ENCODE measurements around the gene BACE2.

Gene BACE2

DNA sequence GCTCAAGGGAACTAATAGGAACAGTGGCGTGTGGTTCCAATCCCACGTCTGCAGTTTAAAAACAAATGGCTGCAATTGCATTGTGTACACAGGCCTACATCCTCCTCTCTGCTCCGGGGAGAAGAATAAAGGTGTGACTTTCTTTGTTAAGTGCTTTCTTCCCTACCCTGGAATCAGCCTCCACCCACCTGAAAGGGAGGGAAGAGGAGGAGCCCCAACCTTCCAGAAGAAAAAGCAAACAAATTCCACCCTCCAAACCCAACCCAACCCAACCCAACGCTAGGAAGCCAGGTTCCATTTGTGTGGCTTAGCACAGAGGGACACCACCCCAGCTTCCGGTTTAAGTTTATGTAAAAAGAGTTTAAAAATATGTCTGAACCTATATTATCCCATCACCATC, 11.8 kb upstream of the BACE2 start:
- TF ChIP-seq JUND (IDR thresholded peaks at IDR 0.05; ENCODE audit: low read depth), result no peak
- in situ Hi-C loops (cut with HindIII; ENCODE audit: low pct_unique_long_range_greater_than_20kb, low sequenced_read_pairs), result no loop called here
- DNase-seq (ENCODE audit: low read depth in 1 of 2, low spot score in 1 of 2), result no peak

DNA sequence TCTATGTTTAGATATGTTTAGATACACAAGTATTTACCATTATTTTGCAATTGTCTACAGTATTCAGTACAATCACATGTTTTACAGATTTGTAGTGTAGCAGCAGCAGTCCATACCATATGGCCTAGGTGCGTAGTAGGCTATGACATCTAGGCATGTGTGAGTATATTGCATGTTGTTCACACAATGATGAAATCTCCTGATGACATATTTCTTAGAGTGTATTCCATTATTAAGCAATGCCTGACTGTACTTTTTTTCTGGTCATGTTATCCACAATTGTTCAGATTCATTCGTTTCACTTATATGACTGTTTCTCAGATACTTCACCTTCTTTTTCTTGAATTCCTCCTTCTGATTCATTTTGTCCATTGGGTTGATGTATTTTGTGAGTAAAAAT, 9.9 kb upstream of the BACE2 start:
- TF ChIP-seq JUND (IDR thresholded peaks at IDR 0.05; ENCODE audit: low read depth), result no peak
- in situ Hi-C loops (cut with HindIII; ENCODE audit: low pct_unique_long_range_greater_than_20kb, low sequenced_read_pairs), result no loop called here
- no peak for DNase-seq (ENCODE audit: low read depth in 1 of 2, low spot score in 1 of 2)

GRCh38 chr21:41160036-41160435, 7.9 kb upstream of the BACE2 start:
- DNase-seq (ENCODE audit: low read depth in 1 of 2, low spot score in 1 of 2), result no peak
- in situ Hi-C loops (cut with HindIII; ENCODE audit: low pct_unique_long_range_greater_than_20kb, low sequenced_read_pairs), result no loop called here
- TF ChIP-seq JUND (IDR thresholded peaks at IDR 0.05; ENCODE audit: low read depth), result no peak

GRCh38 chr21:41161428-41161827, 6.5 kb upstream of the BACE2 start:
- in situ Hi-C loops (cut with HindIII; ENCODE audit: low pct_unique_long_range_greater_than_20kb, low sequenced_read_pairs), result no loop called here
- TF ChIP-seq JUND (IDR thresholded peaks at IDR 0.05; ENCODE audit: low read depth), result no peak
- DNase-seq (ENCODE audit: low read depth in 1 of 2, low spot score in 1 of 2), result no peak

DNA sequence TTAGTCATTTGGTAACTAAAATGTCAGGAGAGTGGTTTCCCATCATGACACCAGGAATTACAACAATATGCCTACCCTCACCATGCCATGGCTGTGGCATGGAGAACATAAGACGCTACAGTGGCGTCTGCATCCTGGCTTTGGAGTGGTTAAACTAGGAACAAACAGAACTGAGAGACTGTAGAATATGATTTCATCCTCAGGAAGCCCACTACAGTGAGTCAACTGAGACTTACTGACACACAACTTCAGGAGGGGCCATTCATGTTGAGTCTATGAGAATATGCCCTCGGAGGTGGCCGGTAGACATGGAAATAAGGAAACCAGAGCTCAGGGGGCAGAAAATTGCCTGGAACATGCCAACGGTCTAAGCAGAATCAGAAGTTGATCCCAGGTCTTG, 5.9 kb upstream of the BACE2 start:
- TF ChIP-seq JUND (IDR thresholded peaks at IDR 0.05; ENCODE audit: low read depth), result no peak
- in situ Hi-C loops (cut with HindIII; ENCODE audit: low pct_unique_long_range_greater_than_20kb, low sequenced_read_pairs), result no loop called here
- DNase-seq (ENCODE audit: low read depth in 1 of 2, low spot score in 1 of 2), result no peak

GRCh38 chr21:41163091-41163490, 4.9 kb upstream of the BACE2 start:
- in situ Hi-C loops (cut with HindIII; ENCODE audit: low pct_unique_long_range_greater_than_20kb, low sequenced_read_pairs), result no loop called here
- no peak for DNase-seq (ENCODE audit: low read depth in 1 of 2, low spot score in 1 of 2)
- no peak for TF ChIP-seq JUND (IDR thresholded peaks at IDR 0.05; ENCODE audit: low read depth)

DNA sequence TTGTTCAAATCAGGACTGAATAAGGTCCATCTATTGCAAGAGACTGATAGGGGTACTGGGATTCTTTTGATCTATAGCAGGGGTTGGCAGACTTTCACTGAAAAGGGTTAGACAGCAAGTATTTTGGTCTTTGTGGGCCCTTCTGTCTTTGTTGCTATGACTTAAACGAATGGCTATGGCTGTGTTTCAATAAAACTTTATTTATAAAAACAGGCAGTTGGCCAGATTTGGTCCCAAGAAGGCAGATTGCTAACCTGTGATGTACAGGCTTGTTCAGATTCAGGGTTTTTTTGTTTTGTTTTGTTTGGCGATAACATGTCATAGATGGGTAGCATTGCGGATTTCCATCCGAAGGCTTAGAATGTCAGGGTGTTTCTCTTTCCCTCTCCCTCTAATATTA, 3.9 kb upstream of the BACE2 start:
- in situ Hi-C loops (cut with HindIII; ENCODE audit: low pct_unique_long_range_greater_than_20kb, low sequenced_read_pairs), result no loop called here
- TF ChIP-seq JUND (IDR thresholded peaks at IDR 0.05; ENCODE audit: low read depth), result no peak
- no peak for DNase-seq (ENCODE audit: low read depth in 1 of 2, low spot score in 1 of 2)

GRCh38 chr21:41164981-41165655, 2.8 kb upstream of the BACE2 start:
- in situ Hi-C loops (cut with HindIII; ENCODE audit: low pct_unique_long_range_greater_than_20kb, low sequenced_read_pairs), result no loop called here
- DNase-seq (ENCODE audit: low read depth in 1 of 2, low spot score in 1 of 2), result no peak
- no peak for TF ChIP-seq JUND (IDR thresholded peaks at IDR 0.05; ENCODE audit: low read depth)

GRCh38 chr21:41166884-41167283, 1.1 kb upstream of the BACE2 start:
- in situ Hi-C loops (cut with HindIII; ENCODE audit: low pct_unique_long_range_greater_than_20kb, low sequenced_read_pairs), result no loop called here
- no peak for DNase-seq (ENCODE audit: low read depth in 1 of 2, low spot score in 1 of 2)
- TF ChIP-seq JUND (IDR thresholded peaks at IDR 0.05; ENCODE audit: low read depth), result no peak

- no peak for TF ChIP-seq JUND (IDR thresholded peaks at IDR 0.05; ENCODE audit: low read depth)
- peak; percentile 54 to 64 for DNase-seq (ENCODE audit: low read depth in 1 of 2, low spot score in 1 of 2)
- in situ Hi-C loops (cut with HindIII; ENCODE audit: low pct_unique_long_range_greater_than_20kb, low sequenced_read_pairs), result no loop called here
These were observed 664 bp downstream of the BACE2 start for GRCh38 chr21:41168391-41169257.

- TF ChIP-seq JUND (IDR thresholded peaks at IDR 0.05; ENCODE audit: low read depth), result no peak
- DNase-seq (ENCODE audit: low read depth in 1 of 2, low spot score in 1 of 2), result no peak
- in situ Hi-C loops (cut with HindIII; ENCODE audit: low pct_unique_long_range_greater_than_20kb, low sequenced_read_pairs), result no loop called here
These were observed 1.3 kb downstream of the BACE2 start for GRCh38 chr21:41169258-41169576.

DNA sequence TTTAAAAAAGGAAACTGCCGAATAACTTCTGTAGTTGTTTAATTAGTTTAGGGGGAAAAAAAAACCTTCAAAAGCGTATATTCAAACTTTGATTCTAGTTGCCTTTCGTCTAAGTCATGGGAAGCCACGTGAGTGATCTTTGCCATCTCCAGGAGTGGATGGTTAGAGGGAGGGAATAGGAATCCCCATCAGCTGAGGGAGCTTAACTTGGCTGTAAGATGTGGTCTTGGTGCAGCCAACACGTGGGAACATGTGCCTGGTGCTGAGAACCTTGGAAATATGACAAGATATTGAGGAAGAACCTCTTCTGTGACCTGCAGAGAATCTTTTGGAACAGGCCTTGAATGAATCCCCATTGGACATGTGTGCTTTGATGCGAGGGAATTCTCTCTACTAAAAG, 1.7 kb downstream of the BACE2 start:
- DNase-seq (ENCODE audit: low read depth in 1 of 2, low spot score in 1 of 2), result no peak
- in situ Hi-C loops (cut with HindIII; ENCODE audit: low pct_unique_long_range_greater_than_20kb, low sequenced_read_pairs), result no loop called here
- TF ChIP-seq JUND (IDR thresholded peaks at IDR 0.05; ENCODE audit: low read depth), result no peak

DNA sequence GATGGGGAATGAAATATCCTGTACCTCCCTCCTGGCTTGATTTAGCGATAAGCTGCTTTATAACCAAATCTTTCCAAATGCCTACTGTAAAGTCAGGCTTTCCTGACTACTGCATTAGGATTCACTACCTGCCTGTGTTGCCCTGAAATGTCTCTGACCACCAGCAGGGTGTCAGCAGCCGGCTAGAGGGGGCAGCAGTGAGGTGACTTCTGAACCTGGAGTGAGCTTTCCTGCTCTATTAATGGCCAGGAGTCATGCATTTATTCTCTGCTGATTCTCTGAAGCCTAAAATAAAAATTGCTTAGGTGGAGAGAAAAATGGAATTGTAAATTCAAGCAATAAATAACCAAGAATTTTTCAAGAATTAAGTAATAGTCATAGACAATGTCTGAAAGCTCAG, 2.5 kb downstream of the BACE2 start:
- DNase-seq (ENCODE audit: low read depth in 1 of 2, low spot score in 1 of 2), result peak; percentile 55 to 74
- in situ Hi-C loops (cut with HindIII; ENCODE audit: low pct_unique_long_range_greater_than_20kb, low sequenced_read_pairs), result no loop called here
- TF ChIP-seq JUND (IDR thresholded peaks at IDR 0.05; ENCODE audit: low read depth), result no peak

Measured in T47D (cell line).